OCI-M2 (cell line): Measurements from ENCODE around the gene SLC41A1.

Experiments
- DNase-seq: peaks from one replicate; lab custom pipeline; 2025; ENCODE audit not compliant: unreplicated experiment; lab: John Stamatoyannopoulos, UW

SLC41A1 gene

GRCh38 chr1:205791568-205792180 is 21.3 kb downstream of the SLC41A1 start:
- no peak for DNase-seq

GRCh38 chr1:205787287-205787916 is 25.6 kb downstream of the SLC41A1 start:
- no peak for DNase-seq

- no peak for DNase-seq
Measured at GRCh38 chr1:205786601-205787000, 26.4 kb downstream of the SLC41A1 start.

GRCh38 chr1:205785446-205785845 is 27.6 kb downstream of the SLC41A1 start:
- no peak for DNase-seq

- no peak for DNase-seq
Measured at GRCh38 chr1:205783904-205784303, 29.1 kb downstream of the SLC41A1 start.

- no peak for DNase-seq
Measured at GRCh38 chr1:205783433-205783795, 29.6 kb downstream of the SLC41A1 start.

GRCh38 chr1:205782627-205783432 is 30.2 kb downstream of the SLC41A1 start:
- no peak for DNase-seq

GRCh38 chr1:205780335-205780734 is 32.7 kb downstream of the SLC41A1 start:
- no peak for DNase-seq

GRCh38 chr1:205777994-205778393 is 35.0 kb downstream of the SLC41A1 start:
- no peak for DNase-seq

GRCh38 chr1:205775717-205776056 is 37.3 kb downstream of the SLC41A1 start:
- DNase-seq: no peak

GRCh38 chr1:205775015-205775716 is 37.8 kb downstream of the SLC41A1 start, which contains the start of gene RAB29:
RAB29 (minus strand) TSS chr1:205775482; CDS start chr1:205774956, 526 bp downstream.
- peak; percentile 46 for DNase-seq

- no peak for DNase-seq
Measured at GRCh38 chr1:205774198-205775014, 38.6 kb downstream of the SLC41A1 start.

GRCh38 chr1:205772607-205773032 is 40.4 kb downstream of the SLC41A1 start:
- no peak for DNase-seq

GRCh38 chr1:205770618-205771017 is 42.4 kb downstream of the SLC41A1 start:
- DNase-seq: no peak

- DNase-seq: no peak
Measured at GRCh38 chr1:205769641-205770365, 43.2 kb downstream of the SLC41A1 start.

- no peak for DNase-seq
Measured at GRCh38 chr1:205767248-205767647, 45.8 kb downstream of the SLC41A1 start.

GRCh38 chr1:205766570-205766969 is 46.4 kb downstream of the SLC41A1 start:
- DNase-seq: no peak

GRCh38 chr1:205766038-205766437 is 47.0 kb downstream of the SLC41A1 start:
- DNase-seq: no peak

GRCh38 chr1:205764578-205764977 is 48.4 kb downstream of the SLC41A1 start:
- no peak for DNase-seq

GRCh38 chr1:205763980-205764379 is 49.0 kb downstream of the SLC41A1 start:
- DNase-seq: no peak
